ENCODE measurements around the gene CCDC9.

CCDC9 gene

DNA sequence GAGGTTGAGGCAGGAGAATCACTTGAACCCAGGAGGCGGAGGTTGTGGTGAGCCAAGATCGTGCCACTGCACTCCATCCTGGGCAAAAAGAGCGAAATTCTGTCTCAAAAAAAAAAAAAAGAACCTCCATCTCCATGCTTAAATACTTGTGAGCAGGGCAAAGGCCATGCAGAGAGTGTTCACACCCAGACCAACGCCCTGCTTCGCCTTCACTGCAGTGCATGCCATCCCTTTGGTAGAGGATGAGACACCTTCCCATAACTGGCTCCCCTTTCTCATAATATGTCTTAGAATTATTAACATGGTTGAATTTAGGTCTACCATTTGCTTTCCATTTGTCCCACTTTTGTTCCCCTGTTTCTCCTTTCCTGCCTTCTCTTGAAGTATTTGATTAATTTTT, 40.7 kb upstream of the CCDC9 start:
- no peak overlapping the region for H2AFZ ChIP-seq
- TF ChIP-seq, protein P1, sequence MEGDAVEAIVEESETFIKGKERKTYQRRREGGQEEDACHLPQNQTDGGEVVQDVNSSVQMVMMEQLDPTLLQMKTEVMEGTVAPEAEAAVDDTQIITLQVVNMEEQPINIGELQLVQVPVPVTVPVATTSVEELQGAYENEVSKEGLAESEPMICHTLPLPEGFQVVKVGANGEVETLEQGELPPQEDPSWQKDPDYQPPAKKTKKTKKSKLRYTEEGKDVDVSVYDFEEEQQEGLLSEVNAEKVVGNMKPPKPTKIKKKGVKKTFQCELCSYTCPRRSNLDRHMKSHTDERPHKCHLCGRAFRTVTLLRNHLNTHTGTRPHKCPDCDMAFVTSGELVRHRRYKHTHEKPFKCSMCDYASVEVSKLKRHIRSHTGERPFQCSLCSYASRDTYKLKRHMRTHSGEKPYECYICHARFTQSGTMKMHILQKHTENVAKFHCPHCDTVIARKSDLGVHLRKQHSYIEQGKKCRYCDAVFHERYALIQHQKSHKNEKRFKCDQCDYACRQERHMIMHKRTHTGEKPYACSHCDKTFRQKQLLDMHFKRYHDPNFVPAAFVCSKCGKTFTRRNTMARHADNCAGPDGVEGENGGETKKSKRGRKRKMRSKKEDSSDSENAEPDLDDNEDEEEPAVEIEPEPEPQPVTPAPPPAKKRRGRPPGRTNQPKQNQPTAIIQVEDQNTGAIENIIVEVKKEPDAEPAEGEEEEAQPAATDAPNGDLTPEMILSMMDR (IDR thresholded peaks at IDR 0.05), result no peak
- H3K36me3 ChIP-seq (ENCODE audit: control insufficient read depth, insufficient read depth, low read length), result no peaks in the 10 kb centered on the region
- H3K4me2 ChIP-seq (ENCODE audit: low read length), result no peak overlapping the region
- H3K4me3 ChIP-seq (ENCODE audit: low read depth, low read length), result no peak overlapping the region
- no peaks in the 10 kb centered on the region for H3K27me3 ChIP-seq (ENCODE audit: control insufficient read depth, insufficient read depth, low read length)
- H3K9ac ChIP-seq, result no peak overlapping the region
- H3K27ac ChIP-seq, result no peak overlapping the region
- H3K79me2 ChIP-seq, result no peaks in the 10 kb centered on the region
- no peaks in the 10 kb centered on the region for H3K9me3 ChIP-seq (ENCODE audit: control insufficient read depth, low read length)
- H3K4me1 ChIP-seq, result peaks cover 8% of the 10 kb centered on the region

DNA sequence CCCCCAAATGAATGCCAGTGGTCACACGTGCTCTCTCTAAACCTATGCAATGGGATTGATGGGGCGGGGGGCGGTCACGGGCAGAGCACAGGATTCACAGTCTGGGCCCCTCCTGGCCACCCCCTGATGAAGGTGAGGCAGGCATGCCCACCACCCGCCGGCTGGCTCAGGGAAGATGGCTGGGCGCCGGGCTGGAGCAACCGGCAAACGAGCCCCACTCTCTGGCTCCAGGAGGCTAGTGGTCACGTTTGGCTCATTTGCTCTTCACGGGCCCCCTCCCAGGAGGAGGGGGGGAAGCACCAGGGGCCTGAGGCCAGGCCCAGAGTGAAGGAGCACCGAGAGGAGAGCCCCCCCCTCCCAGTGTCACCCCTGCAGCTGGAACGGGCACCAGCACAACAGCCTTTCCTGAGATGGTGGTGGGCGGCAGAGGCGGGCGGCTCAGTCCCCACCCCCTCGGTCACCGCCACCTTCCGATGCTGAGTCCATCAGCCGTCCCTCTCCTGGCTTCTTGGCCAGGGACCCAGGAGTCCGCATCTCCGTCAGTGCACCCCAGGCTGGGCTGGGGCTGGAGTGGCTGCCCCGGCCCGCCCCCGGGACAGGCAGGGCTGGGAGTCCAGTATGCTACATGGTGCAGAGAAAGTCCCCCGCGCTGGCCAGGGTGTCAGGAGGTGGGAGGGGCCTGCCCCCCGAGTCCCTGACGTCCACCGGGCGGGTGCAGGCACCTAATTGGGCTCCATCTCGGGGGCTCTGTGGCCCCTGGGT, 35.1 kb upstream of the CCDC9 start:
- no peaks in the 10 kb centered on the region for H3K79me2 ChIP-seq
- H3K4me2 ChIP-seq (ENCODE audit: low read length), result no peak overlapping the region
- no peak overlapping the region for H3K27ac ChIP-seq
- TF ChIP-seq, protein P1 (IDR thresholded peaks at IDR 0.05), result no peak
- peaks cover 4% of the 10 kb centered on the region for H3K4me1 ChIP-seq
- no peaks in the 10 kb centered on the region for H3K9me3 ChIP-seq (ENCODE audit: control insufficient read depth, low read length)
- H3K9ac ChIP-seq, result no peak overlapping the region
- H3K36me3 ChIP-seq (ENCODE audit: control insufficient read depth, insufficient read depth, low read length), result no peaks in the 10 kb centered on the region
- no peak overlapping the region for H2AFZ ChIP-seq
- H3K27me3 ChIP-seq (ENCODE audit: control insufficient read depth, insufficient read depth, low read length), result no peaks in the 10 kb centered on the region
- no peak overlapping the region for H3K4me3 ChIP-seq (ENCODE audit: low read depth, low read length)

DNA sequence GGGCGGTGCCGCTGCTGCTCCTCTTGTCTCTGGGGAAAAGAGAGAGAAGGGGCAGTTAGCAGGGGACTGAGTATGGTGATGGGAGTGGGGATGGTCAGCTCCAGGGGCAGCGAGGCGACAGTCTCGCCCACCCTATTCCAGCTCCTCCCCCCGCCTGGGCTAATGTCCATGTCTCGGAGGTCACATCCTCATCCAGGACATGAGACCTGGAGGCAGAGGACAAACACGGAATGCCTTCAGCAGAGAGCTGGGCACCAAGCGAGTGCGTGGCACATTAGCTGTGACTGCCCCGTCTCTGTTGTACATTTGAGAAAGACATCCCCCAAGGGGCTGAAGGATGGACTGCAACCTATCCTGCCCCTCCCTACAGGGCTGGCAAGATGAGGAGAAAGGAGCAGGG, 34.4 kb upstream of the CCDC9 start:
- Histone ChIP-seq H3K4me2 (ENCODE audit: low read length) (no peak overlapping the region), H3K4me3 (ENCODE audit: low read depth, low read length) (no peak overlapping the region), H3K4me1 (peaks cover 4% of the 10 kb centered on the region), H3K36me3 (ENCODE audit: control insufficient read depth, insufficient read depth, low read length) (no peaks in the 10 kb centered on the region), H3K79me2 (no peaks in the 10 kb centered on the region), H3K9ac (no peak overlapping the region), H3K9me3 (ENCODE audit: control insufficient read depth, low read length) (no peaks in the 10 kb centered on the region), H3K27ac (no peak overlapping the region), H3K27me3 (ENCODE audit: control insufficient read depth, insufficient read depth, low read length) (no peaks in the 10 kb centered on the region), H2AFZ (no peak overlapping the region)
- TF ChIP-seq, protein P1 (IDR thresholded peaks at IDR 0.05), result no peak

DNA sequence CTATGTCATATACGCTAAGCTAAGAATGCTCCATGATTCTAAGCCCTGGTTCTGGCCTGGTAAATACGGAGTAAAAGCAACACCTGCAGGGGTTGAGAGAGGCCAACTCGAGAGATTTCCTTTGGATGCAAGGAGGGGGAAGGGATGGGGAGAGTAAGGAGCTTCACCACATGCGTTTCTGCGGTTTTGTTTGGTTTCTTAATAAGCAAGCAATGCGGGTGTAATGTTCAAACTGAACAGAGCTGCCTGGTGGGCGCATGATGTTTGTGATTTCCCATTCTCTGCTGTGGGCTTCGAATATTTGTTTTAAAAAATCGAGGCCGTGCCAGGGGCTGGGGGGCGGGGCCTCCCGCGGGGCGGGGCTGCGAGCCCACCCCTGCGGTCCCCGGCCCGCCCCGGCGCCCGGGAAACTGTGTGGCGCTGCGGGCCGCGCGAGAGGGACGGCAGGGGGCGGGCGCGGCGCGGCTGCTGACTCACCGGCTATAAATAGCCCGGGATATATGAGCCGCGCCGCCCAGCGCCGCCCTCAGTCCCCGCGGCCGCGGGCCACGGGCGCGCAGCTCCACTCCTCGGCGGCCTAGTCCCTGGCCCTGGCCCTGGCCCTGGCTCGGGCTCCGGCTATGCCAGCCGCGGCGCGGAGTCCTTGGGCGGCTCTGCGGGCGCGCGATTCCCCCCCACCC, 30.4 kb upstream of the CCDC9 start:
- Histone ChIP-seq H3K27me3 (ENCODE audit: control insufficient read depth, insufficient read depth, low read length) (no peaks in the 10 kb centered on the region), H2AFZ (peak overlapping the region; percentile 72), H3K9ac (peak overlapping the region; percentile 96), H3K4me1 (peaks cover 10% of the 10 kb centered on the region), H3K36me3 (ENCODE audit: control insufficient read depth, insufficient read depth, low read length) (no peaks in the 10 kb centered on the region), H3K4me2 (ENCODE audit: low read length) (peak overlapping the region; percentile 86), H3K27ac (peak overlapping the region; percentile 100), H3K9me3 (ENCODE audit: control insufficient read depth, low read length) (no peaks in the 10 kb centered on the region), H3K79me2 (no peaks in the 10 kb centered on the region), H3K4me3 (ENCODE audit: low read depth, low read length) (peak overlapping the region; percentile 92)
- TF ChIP-seq, protein P1 (IDR thresholded peaks at IDR 0.05), result peak; percentile 36
